Adrenal gland (tissue), 5 donors: ENCODE measurements around the gene PMVK.

ENCODE experiments used
- CTCF ChIP-seq, 6 experiments: fragments of 450-650 bp in 4 of 6; fragments of 200-600 bp in 2 of 6; sonication (generic) in 1 of 6; IDR thresholded peaks; 1 replicate in 5 of 6; 2 replicates in 1 of 6; pipeline versions ENCODE4 v1.5.1 to v1.8.0; 2016 to 2021; ENCODE audit warnings: antibody characterized with exemption in 6 of 6, mild to moderate bottlenecking in 2 of 6, moderate library complexity in 1 of 6
- POLR2A ChIP-seq, 2 donors: fragments of 450-650 bp; IDR thresholded peaks; one replicate each; pipeline ENCODE4 v1.6.1; 2017; ENCODE audit warnings: antibody characterized with exemption in 2 of 2, mild to moderate bottlenecking in 2 of 2, moderate library complexity in 1 of 2
- donor health status: DM: no; HTN: no; CAD: no.

GRCh38 chr1:154960446-154961136 is 24.1 kb upstream of the PMVK start:
- no peak for TF ChIP-seq POLR2A (IDR thresholded peaks at IDR 0.05)
- no peak for TF ChIP-seq CTCF (IDR thresholded peaks at IDR 0.05)
